HEK293T (cell line): ENCODE measurements around the gene LMO7.

Experiments used
- CTCF ChIA-PET: fragments of 350-600 bp; formaldehyde crosslinking; extraction: SDS; loops from one replicate; lab custom pipeline; 2021; ENCODE audit warnings: antibody characterized with exemption, inconsistent platforms; lab: Yijun Ruan, JAX
- POLR2A ChIA-PET: fragments of 350-600 bp; formaldehyde crosslinking; extraction: SDS; loops from one replicate; lab custom pipeline; 2020; ENCODE audit warnings: antibody characterized with exemption, inconsistent platforms; lab: Yijun Ruan, JAX
- DNase-seq: peaks from one replicate; pipeline ENCODE4 v3.0.0; 2012; ENCODE audit warnings: mixed read lengths; ENCODE audit errors: extremely low spot score
- ARNT ChIP-seq: fragments of 450-650 bp; IDR thresholded peaks from 2 replicates; pipeline ENCODE4 v1.6.1; 2017; ENCODE audit warnings: mild to moderate bottlenecking
- BHLHE40 ChIP-seq: fragments of 450-650 bp; IDR thresholded peaks from 2 replicates; pipeline ENCODE4 v1.6.1; 2016; ENCODE audit warnings: mild to moderate bottlenecking, moderate library complexity, borderline replicate concordance
- CTBP1 ChIP-seq: fragments of 450-650 bp; IDR thresholded peaks from 2 replicates; pipeline ENCODE4 v1.6.1; 2016; ENCODE audit warnings: borderline replicate concordance
- ELF4 ChIP-seq: fragments of 450-650 bp; IDR thresholded peaks from 2 replicates; pipeline ENCODE4 v1.6.1; 2017; ENCODE audit warnings: antibody characterized with exemption
- FOXA1 ChIP-seq: fragments of 450-650 bp; IDR thresholded peaks from 2 replicates; pipeline ENCODE4 v1.6.1; 2016; ENCODE audit warnings: mild to moderate bottlenecking
- FOXK2 ChIP-seq: fragments of 450-650 bp; IDR thresholded peaks from 2 replicates; pipeline ENCODE4 v1.6.1; 2016; ENCODE audit warnings: mild to moderate bottlenecking
- FOXM1 ChIP-seq: fragments of 450-650 bp; IDR thresholded peaks from 2 replicates; pipeline ENCODE4 v1.6.1; 2017; ENCODE audit warnings: mild to moderate bottlenecking, borderline replicate concordance
- HDGF ChIP-seq: fragments of 450-650 bp; IDR thresholded peaks from 2 replicates; pipeline ENCODE4 v1.6.1; 2017; ENCODE audit warnings: antibody characterized with exemption, borderline replicate concordance
- L3MBTL2 ChIP-seq: fragments of 450-650 bp; conservative IDR thresholded peaks from 2 replicates; pipeline ENCODE4 v1.6.1; 2016; ENCODE audit warnings: mild to moderate bottlenecking
- LEF1 ChIP-seq: fragments of 450-650 bp; IDR thresholded peaks from 2 replicates; pipeline ENCODE4 v1.6.1; 2017; ENCODE audit warnings: mild to moderate bottlenecking, borderline replicate concordance
- NFRKB ChIP-seq: fragments of 450-650 bp; IDR thresholded peaks from 2 replicates; pipeline ENCODE4 v1.6.1; 2016; ENCODE audit warnings: mild to moderate bottlenecking, moderate library complexity
- PKNOX1 ChIP-seq: fragments of 450-650 bp; IDR thresholded peaks from 2 replicates; pipeline ENCODE4 v1.6.1; 2016
- SP1 ChIP-seq: fragments of 450-650 bp; IDR thresholded peaks from 2 replicates; pipeline ENCODE4 v1.6.1; 2017
- SUZ12 ChIP-seq: fragments of 450-650 bp; IDR thresholded peaks from 2 replicates; pipeline ENCODE4 v1.6.1; 2016; ENCODE audit warnings: mild to moderate bottlenecking
- TARDBP ChIP-seq: fragments of 450-650 bp; IDR thresholded peaks from 2 replicates; pipeline ENCODE4 v1.6.1; 2016
- ZNF384 ChIP-seq: fragments of 450-650 bp; IDR thresholded peaks from 2 replicates; pipeline ENCODE4 v1.6.1; 2016

Gene LMO7

GRCh38 chr13:75762076-75762937 is 126.2 kb downstream of the LMO7 start:
- DNase-seq: no peak
- POLR2A ChIA-PET: no interaction called here
- CTCF ChIA-PET: interaction anchor here (0.5 to 1.4 kb wide), 2 partner anchors 35 to 111 kb away, joined by 3 to 4 read pairs; no protein-coding TSS in a partner anchor

GRCh38 chr13:75762955-75763354 is 126.8 kb downstream of the LMO7 start:
- ChIA-PET CTCF (no interaction called here), POLR2A (no interaction called here)
- TF ChIP-seq ELF4: no peak
- no peak for TF ChIP-seq BHLHE40
- no peak for TF ChIP-seq L3MBTL2
- TF ChIP-seq HDGF: no peak
- no peak for TF ChIP-seq ZNF384
- no peak for TF ChIP-seq PKNOX1
- TF ChIP-seq LEF1: no peak
- no peak for TF ChIP-seq CTBP1
- no peak for TF ChIP-seq FOXM1
- no peak for TF ChIP-seq ARNT
- no peak for TF ChIP-seq NFRKB
- TF ChIP-seq FOXK2: no peak
- DNase-seq: no peak

More at GRCh38 chr13:75762076-75762937, 126.2 kb downstream of the LMO7 start:
- TF ChIP-seq HDGF (no peak), ZNF384 (no peak), ARNT (no peak), BHLHE40 (no peak), ELF4 (no peak), LEF1 (no peak), PKNOX1 (no peak), NFRKB (no peak), FOXM1 (no peak), TARDBP (no peak), FOXA1 (no peak), L3MBTL2 (no peak), SP1 (no peak), CTBP1 (no peak), FOXK2 (no peak), SUZ12 (no peak)

- ChIA-PET POLR2A (no interaction called here), CTCF (no interaction called here)
- no peak for TF ChIP-seq ELF4
- TF ChIP-seq L3MBTL2: no peak
- TF ChIP-seq HDGF: no peak
- TF ChIP-seq SP1: no peak
- TF ChIP-seq ZNF384: no peak
- TF ChIP-seq FOXA1: no peak
- no peak for TF ChIP-seq ARNT
- TF ChIP-seq TARDBP: no peak
- DNase-seq: no peak
Observed at GRCh38 chr13:75763512-75763911, 127.4 kb downstream of the LMO7 start.

GRCh38 chr13:75764251-75764925 is 128.3 kb downstream of the LMO7 start:
- TF ChIP-seq TARDBP: no peak
- no peak for TF ChIP-seq LEF1
- no peak for TF ChIP-seq CTBP1
- TF ChIP-seq ELF4: no peak
- no peak for TF ChIP-seq ZNF384
- TF ChIP-seq ARNT: no peak
- TF ChIP-seq SP1: no peak
- TF ChIP-seq FOXM1: no peak
- TF ChIP-seq NFRKB: no peak
- no peak for TF ChIP-seq BHLHE40
- TF ChIP-seq L3MBTL2: no peak
- TF ChIP-seq FOXA1: no peak
- CTCF ChIA-PET: interaction anchor here (0.5 to 1.2 kb wide), 3 partner anchors 69 to 1094 kb away, joined by 3 to 5 read pairs (median 4); no protein-coding TSS in a partner anchor
- POLR2A ChIA-PET: no interaction called here
- DNase-seq: no peak

GRCh38 chr13:75764926-75765310 is 128.8 kb downstream of the LMO7 start:
- ChIA-PET POLR2A (no interaction called here), CTCF (interaction anchor here (0.5 to 1.2 kb wide), 3 partner anchors 69 to 1093 kb away, joined by 3 to 5 read pairs (median 4); no protein-coding TSS in a partner anchor)
- no peak for DNase-seq
- no peak for TF ChIP-seq BHLHE40
- TF ChIP-seq SP1: no peak
- no peak for TF ChIP-seq CTBP1
- no peak for TF ChIP-seq ELF4
- TF ChIP-seq FOXM1: no peak
- no peak for TF ChIP-seq SUZ12
- no peak for TF ChIP-seq LEF1
- no peak for TF ChIP-seq ARNT
- TF ChIP-seq ZNF384: no peak

GRCh38 chr13:75766636-75767035 is 130.5 kb downstream of the LMO7 start:
- POLR2A ChIA-PET: no interaction called here

More at GRCh38 chr13:75766636-75767035, 130.5 kb downstream of the LMO7 start:
- no peak for DNase-seq
- TF ChIP-seq FOXA1 (no peak), CTBP1 (no peak), PKNOX1 (no peak), L3MBTL2 (no peak), FOXK2 (no peak), SP1 (no peak), FOXM1 (no peak), ELF4 (no peak), SUZ12 (no peak), HDGF (no peak), LEF1 (no peak), ZNF384 (no peak), TARDBP (no peak)
- CTCF ChIA-PET: interaction anchor here (0.7 kb wide), 1 partner anchor 29 kb away, joined by 11 read pairs; no protein-coding TSS in a partner anchor
